ENCODE data around the gene ABLIM1.

GRCh38 chr10:114432566-114433093 lies 225.4 kb downstream of the ABLIM1 start:
- no peak for TF ChIP-seq GATA3 (IDR thresholded peaks at IDR 0.05; ENCODE audit: low read depth, low read length)
- no peak for TF ChIP-seq GATA2 (IDR thresholded peaks at IDR 0.05; ENCODE audit: low read depth, low read length)
